BJ (cell line): ENCODE data around the gene ABCC3. TPM values are rescaled to one million over a fixed set of nuclear protein-coding genes. Genes with fewer than 3 reads are reported as not detected.
A peak's percentile ranks its signal among the peaks of the same experiment; 100 is the strongest.

Experiments used
- CTCF ChIA-PET: fragments of 350-600 bp; formaldehyde crosslinking; extraction: SDS; loops from one replicate; lab custom pipeline; 2021; ENCODE audit warnings: antibody characterized with exemption, inconsistent platforms; lab: Yijun Ruan, JAX
- POLR2A ChIA-PET: fragments of 300-600 bp; sonication (Branson Sonifier 250); formaldehyde crosslinking; extraction: SDS; loops from one replicate; lab custom pipeline; 2021; ENCODE audit warnings: antibody characterized with exemption; lab: Charles Lee
- DNase-seq: peaks from one replicate; pipeline ENCODE4 v3.0.0-alpha.2; 2011; ENCODE audit warnings: low read depth
- H3K27me3 ChIP-seq: 2 replicates; pipeline ENCODE4 v1.6.0; 2011; ENCODE audit warnings: low read length; ENCODE audit not compliant: control insufficient read depth, insufficient read depth
- H3K36me3 ChIP-seq: 2 replicates; pipeline ENCODE4 v1.5.1; 2011; ENCODE audit warnings: low read length; ENCODE audit not compliant: control insufficient read depth, insufficient read depth
- H3K4me3 ChIP-seq: 2 replicates; pipeline ENCODE4 v1.5.1; 2011; ENCODE audit warnings: low read depth, mild to moderate bottlenecking, control low read depth, low read length
- CTCF ChIP-seq: IDR thresholded peaks from 2 replicates; pipeline ENCODE4 v1.5.1; 2011; ENCODE audit warnings: low read depth, mild to moderate bottlenecking, control low read depth, inconsistent platforms, low read length, moderate library complexity; ENCODE audit not compliant: insufficient read depth
- polyA plus RNA-seq: library from polyadenylated mRNA; depleted of rRNA; stranded (reverse); fragments of >200 nt; gene quantifications from 2 replicates; pipeline ENCODE4 v1.2.3, GENCODE V29; 2011

Gene ABCC3
- polyA plus RNA-seq, 1 experiment = 56.4 TPM

GRCh38 chr17:50601823-50602375 is 32.8 kb upstream of the ABCC3 start:
- ChIA-PET CTCF (no interaction called here), POLR2A (no interaction called here)
- Histone ChIP-seq H3K36me3 (no peaks in the 10 kb centered on the region), H3K27me3 (peaks cover 21% of the 10 kb centered on the region), H3K4me3 (no peak overlapping the region)
- TF ChIP-seq CTCF = no peak
- DNase-seq = no peak

GRCh38 chr17:50602836-50603235 is 31.8 kb upstream of the ABCC3 start:
- H3K36me3 ChIP-seq = no peaks in the 10 kb centered on the region
- CTCF ChIA-PET = no interaction called here
- POLR2A ChIA-PET = no interaction called here
- TF ChIP-seq CTCF = no peak
- no peak overlapping the region for H3K4me3 ChIP-seq
- no peak for DNase-seq
- peaks cover 22% of the 10 kb centered on the region for H3K27me3 ChIP-seq

- TF ChIP-seq CTCF = 0 out of 2 replicates have a peak, but pooled peaks have one; percentile 5
- no peak overlapping the region for H3K4me3 ChIP-seq
- DNase-seq = no peak
- H3K27me3 ChIP-seq = peaks cover 22% of the 10 kb centered on the region
- CTCF ChIA-PET = no interaction called here
- no peaks in the 10 kb centered on the region for H3K36me3 ChIP-seq
- POLR2A ChIA-PET = no interaction called here
Observed at GRCh38 chr17:50603340-50603739, 31.3 kb upstream of the ABCC3 start.

GRCh38 chr17:50604513-50604912 is 30.2 kb upstream of the ABCC3 start:
- TF ChIP-seq CTCF = no peak
- H3K27me3 ChIP-seq = peaks cover 22% of the 10 kb centered on the region
- POLR2A ChIA-PET = no interaction called here
- CTCF ChIA-PET = interaction anchor here (0.8 to 0.9 kb wide), 2 partner anchors 12 to 58 kb away, joined by 3 to 4 read pairs; no protein-coding TSS in a partner anchor
- no peaks in the 10 kb centered on the region for H3K36me3 ChIP-seq
- peak; percentile 5 for DNase-seq
- no peak overlapping the region for H3K4me3 ChIP-seq

GRCh38 chr17:50605429-50605828 is 29.3 kb upstream of the ABCC3 start:
- Histone ChIP-seq H3K4me3 (no peak overlapping the region), H3K36me3 (no peaks in the 10 kb centered on the region), H3K27me3 (peaks cover 23% of the 10 kb centered on the region)
- POLR2A ChIA-PET = no interaction called here
- no peak for TF ChIP-seq CTCF
- peak; percentile 12 for DNase-seq
- CTCF ChIA-PET = interaction anchor here (0.8 to 2.1 kb wide), 4 partner anchors 13 to 59 kb away, joined by 3 to 5 read pairs (median 4); no protein-coding TSS in a partner anchor
